NCI-H748 treated with DMSO at 0.1 percent for 48 hours (cell line): Measurements from ENCODE around the gene OSBPL2.

ENCODE experiments used
- DNase-seq: peaks from one replicate; lab custom pipeline; 2025; lab: John Stamatoyannopoulos, UW

The OSBPL2 gene

GRCh38 chr20:62301773-62302340 is 63.5 kb downstream of the OSBPL2 start:
- peak; percentile 51 for DNase-seq

- peak; percentile 68 for DNase-seq
Measured at GRCh38 chr20:62302341-62303061, 64.2 kb downstream of the OSBPL2 start, which contains the start of gene ADRM1. TSS of gene ADRM1 (plus strand) at chr20:62302997. CDS start at chr20:62303569, 572 bp downstream.

- DNase-seq, result no peak
Measured at GRCh38 chr20:62303062-62303339, 64.7 kb downstream of the OSBPL2 start.

GRCh38 chr20:62303340-62304226 is 65.3 kb downstream of the OSBPL2 start:
- no peak for DNase-seq

GRCh38 chr20:62304331-62305148 is 66.2 kb downstream of the OSBPL2 start:
- DNase-seq, result no peak

- no peak for DNase-seq
Measured at GRCh38 chr20:62305149-62305764, 66.9 kb downstream of the OSBPL2 start.

- DNase-seq, result no peak
Measured at GRCh38 chr20:62305765-62306413, 67.6 kb downstream of the OSBPL2 start.

- DNase-seq, result no peak
Measured at GRCh38 chr20:62306414-62307187, 68.3 kb downstream of the OSBPL2 start.

- DNase-seq, result no peak
Measured at GRCh38 chr20:62307226-62308101, 69.1 kb downstream of the OSBPL2 start.

- DNase-seq, result no peak
Measured at GRCh38 chr20:62308102-62308822, 69.9 kb downstream of the OSBPL2 start.

GRCh38 chr20:62309198-62309944 is 71.0 kb downstream of the OSBPL2 start:
- no peak for DNase-seq

GRCh38 chr20:62309947-62310756 is 71.8 kb downstream of the OSBPL2 start:
- DNase-seq, result no peak

GRCh38 chr20:62310757-62311121 is 72.4 kb downstream of the OSBPL2 start:
- no peak for DNase-seq

- no peak for DNase-seq
Measured at GRCh38 chr20:62311150-62311549, 72.8 kb downstream of the OSBPL2 start.

- no peak for DNase-seq
Measured at GRCh38 chr20:62311832-62312661, 73.7 kb downstream of the OSBPL2 start.

GRCh38 chr20:62312662-62312977 is 74.3 kb downstream of the OSBPL2 start:
- no peak for DNase-seq
